Measurements from ENCODE around the gene ABI1. TPM values are rescaled to one million over a fixed set of nuclear protein-coding genes. Genes with fewer than 3 reads are reported as not detected.

The ABI1 gene
- total and polyA plus RNA-seq, 9 of the 15 experiments (the other 6 are each of a cell fraction or from before 2014, with no cell fraction given): 22.1 to 52.3 (median 39.0) TPM

DNA sequence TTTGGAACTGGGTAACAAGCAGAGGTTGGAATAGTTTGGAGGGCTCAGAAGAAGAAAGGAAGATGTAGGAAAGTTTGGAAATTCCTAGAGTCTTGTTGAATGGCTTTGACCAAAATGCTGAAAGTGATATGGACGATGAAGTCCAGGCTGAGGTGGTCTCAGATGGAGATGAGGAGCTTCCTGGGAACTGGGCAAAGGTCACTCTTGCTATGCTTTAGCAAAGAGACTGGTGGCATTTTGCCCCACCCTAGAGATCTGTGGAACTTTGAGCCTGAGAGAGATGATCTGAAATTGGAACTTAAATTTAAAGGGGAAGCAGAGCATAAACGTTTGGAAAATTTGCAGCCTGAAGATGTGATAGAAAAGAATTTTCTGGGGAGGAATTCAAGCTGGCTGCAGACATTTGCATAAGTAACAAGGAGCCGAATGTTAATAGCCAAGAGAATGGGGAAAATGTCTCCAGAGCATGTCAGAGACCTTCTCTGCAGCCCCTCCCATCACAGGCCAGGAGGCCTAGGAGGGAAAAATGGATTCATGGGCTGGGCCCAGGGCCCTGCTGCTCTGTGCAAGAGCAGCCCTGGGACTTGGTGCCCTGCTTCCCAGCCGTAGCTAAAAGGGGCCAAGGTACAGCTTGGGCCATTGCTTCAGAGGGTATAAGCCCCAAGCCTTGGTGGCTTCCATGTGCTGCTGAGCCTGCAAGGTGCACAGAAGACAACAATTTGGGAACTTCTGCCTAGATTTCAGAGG lies 159.7 kb downstream of the ABI1 start:
- no peak for ATAC-seq
- 79% methylated on average over 4 of the region's 4 CpGs for WGBS (ENCODE audit: insufficient coverage, low coverage, missing lambda C conversion rate)
- H3K4me1 ChIP-seq (replicated peaks in 1 of 2; ENCODE audit: control insufficient read depth in 2 of 2, insufficient read depth in 2 of 2, low read length in 2 of 2): peaks cover 4 to 11% of the 10 kb centered on the region in 2 experiments; a peak in 4 of 5 replicates
- no peaks in the 10 kb centered on the region for H3K27me3 ChIP-seq (ENCODE audit: control insufficient read depth in 2 of 2, insufficient read depth in 2 of 2, low read length in 2 of 2)
- BruUV-seq (replicated peaks): TSS peak; percentile 11
- no peak overlapping the region for H3K27ac ChIP-seq (ENCODE audit: extremely low read depth, low read depth, low read length)
- H3K4me2 ChIP-seq (ENCODE audit: insufficient read depth, low read length): no peak overlapping the region
- H3K9me1 ChIP-seq (ENCODE audit: control insufficient read depth, insufficient read depth, low read length): no peaks in the 10 kb centered on the region
- H4K20me1 ChIP-seq (replicated peaks; ENCODE audit: control insufficient read depth, insufficient read depth, low read length): no peaks in the 10 kb centered on the region
- TF ChIP-seq NCOA4 (IDR thresholded peaks at IDR 0.05; ENCODE audit: partially characterized antibody) (no peak), ZNF311 (CRISPR knock-in tag; IDR thresholded peaks at IDR 0.05) (no peak), CBFA2T2 (conservative IDR thresholded peaks at IDR 0.05) (no peak)
- CTCF ChIA-PET (ENCODE audit: low intra/inter-chr PET ratio): no interaction called here
- no peaks in the 10 kb centered on the region for H3K9me3 ChIP-seq (replicated peaks; ENCODE audit: control insufficient read depth, insufficient read depth, low read depth, low read length)
- in situ Hi-C loops (cut with MboI) (no loop called here), intact Hi-C loops (cut with micrococcal nuclease) (no loop called here)
- peaks cover 69% of the 10 kb centered on the region for H3K36me3 ChIP-seq (ENCODE audit: control insufficient read depth, insufficient read depth, low read length)
- no peak overlapping the region for H2AFZ ChIP-seq (ENCODE audit: low read depth, low read length)
- DNase-seq (ENCODE audit: extremely low read depth in 1 of 4, low spot score in 3 of 4): no peak
- FAIRE-seq: no peak
- H3K79me2 ChIP-seq (ENCODE audit: control insufficient read depth, insufficient read depth, low read length): peaks cover 69% of the 10 kb centered on the region
- POLR2A ChIA-PET: interaction anchor here (0.8 kb wide), 1 partner anchor 15 kb away, joined by 3 read pairs; no protein-coding TSS in a partner anchor
- no peak overlapping the region for H3K4me3 ChIP-seq
- no peak overlapping the region for H3K9ac ChIP-seq (ENCODE audit: insufficient read depth in 1 of 2, low read depth in 2 of 2, low read length in 2 of 2)

DNA sequence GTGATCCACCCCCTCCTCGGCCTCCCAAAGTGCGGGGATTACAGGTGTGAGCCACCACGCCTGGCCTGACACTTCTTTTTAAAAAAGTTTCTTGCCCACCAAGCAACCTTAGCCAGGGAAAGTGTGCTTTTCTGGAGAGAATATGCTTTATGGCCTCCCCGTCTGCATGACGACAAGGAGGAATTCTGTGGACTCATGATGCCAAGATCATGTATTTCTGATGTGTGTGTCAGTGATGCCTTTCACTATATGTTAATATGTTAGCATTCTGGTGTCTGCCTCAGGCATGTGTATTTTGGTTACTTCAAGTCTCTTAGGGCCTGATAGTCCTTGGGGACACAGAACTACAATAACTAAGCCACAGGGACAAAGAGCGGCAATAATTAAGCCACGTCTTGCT lies 161.1 kb downstream of the ABI1 start:
- FAIRE-seq (no peak), DNase-seq (ENCODE audit: extremely low read depth in 1 of 4, low spot score in 3 of 4) (no peak), ATAC-seq (no peak)
- peaks cover 56% of the 10 kb centered on the region for H3K36me3 ChIP-seq (ENCODE audit: control insufficient read depth, insufficient read depth, low read length)
- peaks cover 4 to 12% of the 10 kb centered on the region in 2 experiments; a peak in 4 of 5 replicates for H3K4me1 ChIP-seq (replicated peaks in 1 of 2; ENCODE audit: control insufficient read depth in 2 of 2, insufficient read depth in 2 of 2, low read length in 2 of 2)
- H3K9me1 ChIP-seq (ENCODE audit: control insufficient read depth, insufficient read depth, low read length): no peaks in the 10 kb centered on the region
- H3K27me3 ChIP-seq (ENCODE audit: control insufficient read depth in 2 of 2, insufficient read depth in 2 of 2, low read length in 2 of 2): no peaks in the 10 kb centered on the region
- ChIA-PET CTCF (ENCODE audit: low intra/inter-chr PET ratio) (no interaction called here), POLR2A (no interaction called here)
- no peaks in the 10 kb centered on the region for H3K9me3 ChIP-seq (replicated peaks; ENCODE audit: control insufficient read depth, insufficient read depth, low read depth, low read length)
- BruUV-seq (replicated peaks): no TSS peak
- WGBS (ENCODE audit: insufficient coverage, low coverage, missing lambda C conversion rate): 97% methylated on average over 7 of the region's 7 CpGs
- TF ChIP-seq, protein P1, sequence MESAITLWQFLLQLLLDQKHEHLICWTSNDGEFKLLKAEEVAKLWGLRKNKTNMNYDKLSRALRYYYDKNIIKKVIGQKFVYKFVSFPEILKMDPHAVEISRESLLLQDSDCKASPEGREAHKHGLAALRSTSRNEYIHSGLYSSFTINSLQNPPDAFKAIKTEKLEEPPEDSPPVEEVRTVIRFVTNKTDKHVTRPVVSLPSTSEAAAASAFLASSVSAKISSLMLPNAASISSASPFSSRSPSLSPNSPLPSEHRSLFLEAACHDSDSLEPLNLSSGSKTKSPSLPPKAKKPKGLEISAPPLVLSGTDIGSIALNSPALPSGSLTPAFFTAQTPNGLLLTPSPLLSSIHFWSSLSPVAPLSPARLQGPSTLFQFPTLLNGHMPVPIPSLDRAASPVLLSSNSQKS (CRISPR knock-in tag; IDR thresholded peaks at IDR 0.05): no peak
- TF ChIP-seq KHSRP (IDR thresholded peaks at IDR 0.05) (no peak), ZNF780A (CRISPR knock-in tag; IDR thresholded peaks at IDR 0.05) (no peak), GABPA (tag; conservative IDR thresholded peaks at IDR 0.05; ENCODE audit: low read depth) (no peak), TEAD1 (CRISPR knock-in tag; IDR thresholded peaks at IDR 0.05) (no peak), FIP1L1 (IDR thresholded peaks at IDR 0.05; ENCODE audit: low read depth, low read length, poor library complexity, severe bottlenecking) (no peak), PHB (CRISPR knock-in tag; IDR thresholded peaks at IDR 0.05) (no peak)
- H3K9ac ChIP-seq (ENCODE audit: insufficient read depth in 1 of 2, low read depth in 2 of 2, low read length in 2 of 2): 0 out of 4 replicates have a peak overlapping the region, but pooled peaks of 1 of the 2 experiments have one; percentile 5
- in situ Hi-C loops (cut with MboI): no loop called here
- no peak overlapping the region for H3K27ac ChIP-seq (ENCODE audit: extremely low read depth, low read depth, low read length)
- no peak overlapping the region for H3K4me3 ChIP-seq
- intact Hi-C loops (cut with micrococcal nuclease): no loop called here
- H3K4me2 ChIP-seq (ENCODE audit: insufficient read depth, low read length): no peak overlapping the region; the same call in 1 of the 2 replicates
- H4K20me1 ChIP-seq (replicated peaks; ENCODE audit: control insufficient read depth, insufficient read depth, low read length): no peaks in the 10 kb centered on the region
- peaks cover 69% of the 10 kb centered on the region for H3K79me2 ChIP-seq (ENCODE audit: control insufficient read depth, insufficient read depth, low read length)
- H2AFZ ChIP-seq (ENCODE audit: low read depth, low read length): no peak overlapping the region
